Activated naive CD4-positive, alpha-beta T cell treated with anti-CD3 and anti-CD28 coated beads, Interleukin-2, amount 50 U/mL, for 24 hours (primary cell): ENCODE data around the gene DNAJC18.
"Not testable (repeated sequence)": the region's sequence is repeated elsewhere in the genome, so short reads cannot be mapped to it uniquely, and the experiment has no call there.

ENCODE experiments used
- H3K27ac Mint-ChIP-seq: one replicate; pipeline ENCODE4 v1.8.0; 2021; ENCODE audit warnings: mild to moderate bottlenecking, mixed read lengths
- H3K27me3 Mint-ChIP-seq: one replicate; pipeline ENCODE4 v1.8.0; 2021; ENCODE audit warnings: mixed read lengths
- H3K36me3 Mint-ChIP-seq: one replicate; pipeline ENCODE4 v1.8.0; 2021; ENCODE audit warnings: mixed read lengths
- H3K4me1 Mint-ChIP-seq: one replicate; pipeline ENCODE4 v1.8.0; 2021; ENCODE audit warnings: mixed read lengths
- H3K4me3 Mint-ChIP-seq: one replicate; pipeline ENCODE4 v1.8.0; 2021; ENCODE audit warnings: mild to moderate bottlenecking, mixed read lengths
- H3K9me3 Mint-ChIP-seq: one replicate; pipeline ENCODE4 v1.8.0; 2021; ENCODE audit warnings: mixed read lengths

The DNAJC18 gene

DNA sequence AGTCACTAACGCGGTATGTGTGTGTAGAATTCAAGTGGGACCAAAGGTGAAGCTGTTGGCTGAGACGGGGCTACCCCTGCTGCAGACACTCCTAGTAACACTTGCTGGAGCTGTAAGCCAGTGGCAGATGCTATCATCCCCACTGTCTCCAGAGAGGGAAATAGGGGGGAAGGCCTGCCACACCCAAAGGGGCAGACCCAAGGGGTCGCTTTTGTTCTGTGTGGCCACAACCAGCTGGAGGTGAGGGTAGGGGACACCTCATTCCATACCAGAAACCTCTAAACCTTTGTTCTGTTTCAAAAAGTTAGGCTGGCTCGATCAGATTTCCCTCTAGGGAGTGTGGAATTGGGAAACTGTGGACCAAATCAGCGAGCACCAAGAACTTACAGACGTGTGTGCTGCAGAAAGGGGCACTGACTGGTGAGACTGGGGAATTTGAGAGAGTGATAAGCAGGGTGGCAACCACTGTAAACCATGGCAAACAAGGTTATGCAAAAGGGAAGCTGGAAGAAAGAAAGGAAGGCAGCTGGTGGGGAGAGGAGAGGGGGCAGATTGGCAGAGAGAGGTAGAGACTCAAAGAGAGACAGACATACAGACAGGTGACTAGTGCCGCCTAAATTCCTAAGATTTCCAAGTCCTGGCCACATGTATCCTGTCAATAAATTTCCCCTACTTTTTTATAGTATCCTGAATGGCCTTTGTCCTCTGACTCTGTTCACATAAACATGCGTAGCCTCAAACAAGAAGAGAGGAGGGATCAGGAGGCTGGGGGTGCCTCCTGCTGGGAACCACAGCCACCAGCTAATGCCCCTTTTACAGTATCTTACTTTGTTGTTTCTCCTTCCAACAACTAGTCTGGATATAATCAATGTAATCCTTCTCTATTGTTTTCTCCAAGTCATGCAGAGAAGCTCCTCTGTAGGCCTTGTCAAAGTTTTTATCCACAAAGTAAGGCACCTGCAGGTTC lies 19.8 kb downstream of the DNAJC18 start:
- Mint-ChIP-seq H3K4me3 (no peak overlapping the region), H3K36me3 (peaks cover 5% of the 10 kb centered on the region), H3K4me1 (peaks cover 28% of the 10 kb centered on the region), H3K9me3 (no peaks in the 10 kb centered on the region), H3K27me3 (no peaks in the 10 kb centered on the region), H3K27ac (no peak overlapping the region)

DNA sequence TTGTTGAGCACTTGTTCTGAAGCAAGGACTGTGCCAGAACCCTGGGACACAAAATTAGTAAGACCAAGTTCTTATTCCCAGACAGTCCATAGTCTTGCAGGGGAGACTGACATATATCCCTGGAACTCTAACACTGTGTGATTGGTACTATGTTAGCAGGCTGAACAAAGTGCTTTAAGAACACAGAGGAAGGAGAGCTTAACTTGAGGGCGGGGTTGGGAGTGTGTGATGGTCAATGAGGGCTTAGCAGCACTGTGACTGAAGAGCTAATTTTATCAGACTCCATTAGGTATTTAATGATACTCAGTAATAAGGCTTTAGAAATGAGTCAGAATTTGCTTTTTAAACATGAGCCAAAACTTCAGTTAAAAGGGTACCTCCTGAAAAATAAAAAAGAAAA lies 20.5 kb downstream of the DNAJC18 start:
- Mint-ChIP-seq H3K36me3 (peaks cover 5% of the 10 kb centered on the region), H3K27ac (no peak overlapping the region), H3K4me1 (peaks cover 36% of the 10 kb centered on the region), H3K4me3 (no peak overlapping the region), H3K9me3 (no peaks in the 10 kb centered on the region), H3K27me3 (no peaks in the 10 kb centered on the region)

DNA sequence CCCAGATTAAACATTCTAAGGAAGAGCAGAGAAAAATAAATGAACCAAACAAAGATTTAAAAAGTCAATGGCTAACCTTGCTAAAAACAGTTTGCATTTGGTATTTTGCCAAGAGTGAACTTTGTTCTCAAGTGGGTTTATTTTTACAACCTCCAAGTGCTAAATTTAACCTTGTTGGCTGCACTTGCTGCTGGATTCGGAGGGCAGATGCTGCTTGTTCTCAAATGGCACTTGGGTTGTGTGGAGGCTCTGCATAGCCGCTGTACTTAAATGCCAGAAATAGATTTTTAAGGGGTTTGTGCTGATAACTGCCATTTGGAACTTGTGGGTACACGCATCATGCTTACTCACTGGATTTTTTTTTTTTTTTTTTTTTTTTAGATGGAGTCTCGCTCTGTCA lies 22.1 kb downstream of the DNAJC18 start:
- Mint-ChIP-seq H3K36me3 (peaks cover under 1% of the 10 kb centered on the region), H3K4me3 (no peak overlapping the region), H3K27me3 (no peaks in the 10 kb centered on the region), H3K27ac (no peak overlapping the region), H3K4me1 (peaks cover 37% of the 10 kb centered on the region), H3K9me3 (no peaks in the 10 kb centered on the region)

DNA sequence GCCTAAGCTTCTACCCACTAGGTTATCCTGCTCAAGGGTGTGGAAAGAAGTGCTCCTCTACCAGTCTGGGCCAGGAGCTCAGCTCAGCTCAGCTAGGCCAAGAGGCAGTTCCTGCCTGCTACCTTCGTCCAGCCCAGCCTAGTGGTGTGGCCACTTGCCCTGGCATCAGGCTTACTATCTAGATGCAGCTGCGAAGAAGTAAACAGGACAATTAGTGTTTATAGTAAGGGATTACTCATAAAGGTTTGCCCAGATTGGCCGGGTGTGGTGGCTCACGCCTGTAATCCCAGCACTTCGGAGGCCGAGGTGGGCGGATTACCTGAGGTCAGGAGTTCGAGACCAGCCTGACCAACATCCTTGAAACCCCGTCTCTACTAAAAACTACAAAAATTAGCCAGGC lies 22.7 kb downstream of the DNAJC18 start:
- no peak overlapping the region for H3K4me3 Mint-ChIP-seq
- no peaks in the 10 kb centered on the region for H3K36me3 Mint-ChIP-seq
- H3K9me3 Mint-ChIP-seq: no peaks in the 10 kb centered on the region
- H3K27me3 Mint-ChIP-seq: no peaks in the 10 kb centered on the region
- H3K27ac Mint-ChIP-seq: peak overlapping the region; percentile 61
- H3K4me1 Mint-ChIP-seq: peaks cover 34% of the 10 kb centered on the region

DNA sequence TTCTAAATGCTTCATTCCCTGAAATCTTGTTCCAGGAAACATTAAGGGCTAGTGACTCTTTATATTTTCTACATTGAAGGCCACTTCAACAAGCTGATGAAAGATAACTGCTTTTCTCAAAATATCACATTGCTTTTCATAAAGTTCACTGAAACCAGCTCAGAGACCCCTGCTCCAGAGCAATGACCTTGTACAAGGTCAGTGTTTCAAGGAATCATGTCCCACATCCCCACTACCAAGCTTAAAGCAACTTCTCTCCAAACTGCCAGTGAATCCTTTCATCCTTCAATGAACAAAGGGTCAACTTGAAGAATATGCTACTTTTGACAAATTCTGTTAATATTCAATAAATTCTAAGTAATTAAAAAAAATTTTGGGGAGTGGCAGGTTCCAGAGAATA lies 23.5 kb downstream of the DNAJC18 start:
- Mint-ChIP-seq H3K36me3 (no peaks in the 10 kb centered on the region), H3K9me3 (no peaks in the 10 kb centered on the region), H3K27me3 (no peaks in the 10 kb centered on the region), H3K27ac (peak overlapping the region; percentile 77), H3K4me3 (peak overlapping the region; percentile 51), H3K4me1 (peaks cover 34% of the 10 kb centered on the region)

DNA sequence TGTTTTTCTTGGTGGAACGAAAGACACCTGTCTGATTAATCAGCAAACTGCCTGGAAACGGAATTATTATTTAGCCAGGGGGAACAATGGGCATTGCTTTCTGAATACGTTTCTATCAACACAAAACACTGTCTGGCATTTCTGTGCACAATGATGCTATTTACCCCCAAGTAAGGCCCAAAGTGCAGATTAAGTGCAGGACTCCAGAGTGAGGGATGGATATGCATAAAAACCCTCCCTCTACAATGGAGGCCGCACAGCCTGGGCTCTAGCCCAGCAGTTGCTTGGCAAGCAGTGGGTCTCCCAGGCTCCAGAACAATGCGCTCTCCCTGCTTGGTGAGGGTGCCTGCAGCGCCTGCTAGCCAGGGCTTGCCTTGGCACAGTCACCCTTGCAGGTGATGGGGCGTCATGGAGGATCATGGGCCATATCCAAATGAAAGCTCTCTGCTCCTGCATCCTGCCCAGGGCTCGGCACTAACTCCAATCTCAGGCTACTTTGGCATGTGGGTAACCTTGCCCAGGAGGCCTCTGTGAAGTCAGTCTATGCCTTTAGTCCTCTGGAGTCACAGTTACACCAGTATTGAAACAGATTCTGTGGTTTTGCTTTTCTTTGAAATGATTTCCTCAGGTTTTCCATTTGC lies 24.0 kb downstream of the DNAJC18 start:
- Mint-ChIP-seq H3K4me3 (peak overlapping the region; percentile 66), H3K27ac (peak overlapping the region; percentile 79), H3K27me3 (no peaks in the 10 kb centered on the region), H3K4me1 (peaks cover 34% of the 10 kb centered on the region), H3K9me3 (no peaks in the 10 kb centered on the region), H3K36me3 (no peaks in the 10 kb centered on the region)

DNA sequence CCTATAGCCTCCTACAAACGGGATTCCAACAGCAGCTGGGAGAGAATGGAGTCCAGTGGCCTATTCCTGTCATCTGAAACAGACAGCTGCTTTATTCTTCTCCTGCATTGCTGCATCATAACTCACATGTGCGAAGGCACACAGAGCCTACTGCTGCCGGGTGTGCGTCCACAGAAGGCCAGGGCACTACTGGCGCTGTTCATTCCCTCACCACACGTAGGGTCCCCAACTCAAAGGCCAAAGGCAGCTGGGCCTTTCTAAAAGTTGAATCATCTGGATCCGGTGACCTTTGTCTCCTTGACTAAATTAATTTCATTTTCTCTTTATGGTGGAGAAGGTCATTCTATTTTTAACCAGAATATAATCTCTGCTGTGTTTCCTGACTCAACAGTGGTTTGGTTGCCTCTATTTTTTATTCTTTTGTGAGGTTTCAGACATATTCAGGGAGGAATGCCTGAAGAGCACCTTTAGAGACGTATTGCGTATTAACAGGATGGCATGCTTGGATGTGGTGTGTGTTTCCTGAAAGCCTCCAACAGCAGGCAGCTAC lies 24.7 kb downstream of the DNAJC18 start:
- Mint-ChIP-seq H3K4me1 (peaks cover 34% of the 10 kb centered on the region), H3K27ac (peak overlapping the region; percentile 79), H3K4me3 (peak overlapping the region; percentile 66), H3K27me3 (no peaks in the 10 kb centered on the region), H3K9me3 (no peaks in the 10 kb centered on the region), H3K36me3 (no peaks in the 10 kb centered on the region)

DNA sequence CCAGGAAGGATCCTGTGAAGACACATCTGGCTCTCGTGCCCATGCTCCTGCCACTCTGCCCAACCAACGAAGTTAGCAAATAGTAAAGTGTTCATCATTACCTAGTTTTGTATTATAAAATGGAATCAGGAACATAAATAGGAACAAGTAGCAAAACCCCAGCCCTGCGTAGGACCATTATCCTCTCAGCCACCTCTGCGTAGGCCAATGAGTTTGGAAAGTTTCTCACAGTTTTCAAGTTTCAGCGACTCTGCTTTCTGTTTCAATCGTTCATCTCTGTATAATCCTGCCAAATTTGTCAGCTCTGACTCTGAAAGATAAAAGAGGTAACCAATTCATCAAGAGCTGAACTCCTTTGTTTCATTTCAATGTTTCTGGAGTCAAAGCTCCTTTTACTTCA lies 25.4 kb downstream of the DNAJC18 start:
- Mint-ChIP-seq H3K36me3 (no peaks in the 10 kb centered on the region), H3K4me1 (peaks cover 34% of the 10 kb centered on the region), H3K9me3 (no peaks in the 10 kb centered on the region), H3K27me3 (no peaks in the 10 kb centered on the region), H3K4me3 (peak overlapping the region; percentile 23), H3K27ac (peak overlapping the region; percentile 37)

DNA sequence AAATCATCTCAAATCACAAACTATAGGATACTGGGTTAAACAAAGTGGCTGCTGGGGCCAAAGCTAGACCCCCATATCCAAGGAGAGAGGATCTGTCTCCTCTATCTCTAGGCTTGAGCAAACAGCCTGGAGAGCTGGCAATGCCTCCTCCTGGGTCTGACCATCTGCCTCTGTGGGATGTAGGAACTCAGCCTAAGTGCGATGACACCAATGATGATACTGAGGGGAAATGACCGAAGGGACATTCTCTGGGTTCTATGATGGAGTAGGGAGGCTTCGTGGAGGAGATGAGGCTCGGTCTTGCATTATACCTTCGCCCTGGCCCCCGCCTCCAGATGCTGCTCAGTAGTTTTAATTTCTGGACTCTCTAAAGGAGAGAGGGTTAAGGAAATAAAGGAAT lies 26.2 kb downstream of the DNAJC18 start:
- Mint-ChIP-seq H3K9me3 (no peaks in the 10 kb centered on the region), H3K27ac (no peak overlapping the region), H3K27me3 (no peaks in the 10 kb centered on the region), H3K4me3 (no peak overlapping the region), H3K36me3 (no peaks in the 10 kb centered on the region), H3K4me1 (peaks cover 34% of the 10 kb centered on the region)

DNA sequence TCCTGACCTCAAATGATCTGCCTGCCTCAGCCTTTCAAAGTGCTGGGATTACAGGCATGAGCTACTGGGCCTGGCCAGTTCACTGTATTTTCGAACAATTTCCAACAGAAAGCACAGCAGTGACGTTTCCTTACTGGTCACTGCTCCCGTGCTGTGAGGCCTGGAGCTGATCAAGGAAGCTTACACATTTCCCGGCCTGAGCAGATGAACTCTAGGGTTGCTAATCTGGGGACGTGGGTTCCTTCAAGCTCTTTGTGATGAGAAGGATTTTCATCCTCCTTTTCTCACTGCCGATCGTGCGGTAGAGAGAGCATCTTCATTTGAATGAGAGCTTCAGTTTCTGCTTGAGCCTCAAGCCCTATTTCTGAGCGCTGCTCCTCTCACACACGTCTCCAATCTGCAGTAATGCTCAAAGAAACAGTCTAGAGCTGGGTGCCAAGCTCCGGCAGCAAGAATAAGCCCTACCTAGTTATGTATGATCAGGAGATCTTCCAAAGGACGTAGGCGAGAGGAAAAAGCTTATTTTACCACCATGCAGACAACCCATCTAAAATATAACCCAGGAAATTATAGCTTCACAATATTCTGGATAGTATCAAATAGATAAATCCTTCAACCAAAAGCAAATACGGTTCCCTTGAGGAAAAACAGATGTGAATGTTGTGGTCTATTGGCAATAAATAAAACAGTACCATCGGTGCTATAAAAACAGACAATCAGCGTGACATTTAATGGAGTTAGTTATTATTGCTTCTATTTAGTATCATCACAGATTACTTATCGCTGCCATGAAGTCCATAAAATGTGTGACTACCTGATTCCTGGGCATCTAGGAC lies 28.1 kb downstream of the DNAJC18 start:
- H3K27me3 Mint-ChIP-seq: no peaks in the 10 kb centered on the region
- no peak overlapping the region for H3K27ac Mint-ChIP-seq
- H3K4me1 Mint-ChIP-seq: peaks cover 39% of the 10 kb centered on the region
- H3K9me3 Mint-ChIP-seq: no peaks in the 10 kb centered on the region
- no peaks in the 10 kb centered on the region for H3K36me3 Mint-ChIP-seq
- H3K4me3 Mint-ChIP-seq: no peak overlapping the region

DNA sequence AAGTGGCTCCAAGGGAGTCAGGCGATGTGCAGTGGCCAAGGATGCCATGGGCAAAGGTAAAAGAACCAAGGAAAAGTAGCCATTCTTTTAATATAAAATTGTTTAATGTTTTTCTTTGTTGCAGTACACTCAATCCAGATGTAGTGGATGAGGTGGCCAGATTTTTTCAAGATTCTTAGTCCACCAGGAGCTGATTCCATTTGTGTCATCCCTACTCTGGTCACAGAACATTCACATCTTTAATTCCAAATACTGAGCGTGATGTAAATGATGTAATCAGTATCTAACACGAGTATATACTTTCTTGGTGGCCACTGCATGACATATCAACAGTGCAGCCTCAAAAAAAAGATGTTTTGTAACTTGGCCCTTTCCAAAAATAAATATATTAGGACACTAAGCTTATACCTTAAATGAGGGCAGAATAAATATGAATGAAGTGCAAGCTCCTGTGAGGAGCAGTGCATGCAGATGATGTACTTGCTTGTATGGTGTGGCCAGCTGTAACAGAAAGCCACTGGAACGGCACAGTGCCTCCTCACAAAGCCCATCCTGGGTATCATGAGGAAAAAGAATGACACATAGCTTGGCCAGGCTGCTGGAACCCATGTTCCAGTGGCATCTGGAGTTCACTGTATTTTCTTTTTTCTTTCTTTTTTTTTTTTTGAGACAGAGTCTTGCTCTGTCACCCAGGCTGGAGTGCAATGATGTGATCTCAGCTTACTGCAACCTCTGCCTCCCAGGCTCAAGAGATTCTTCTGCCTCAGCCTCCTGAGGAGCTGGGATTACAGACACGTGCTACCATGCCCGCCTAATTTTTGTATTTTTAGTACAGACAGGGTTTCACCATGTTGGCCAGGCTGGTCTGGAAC lies 29.0 kb downstream of the DNAJC18 start:
- peaks cover 30% of the 10 kb centered on the region for H3K4me1 Mint-ChIP-seq
- no peaks in the 10 kb centered on the region for H3K27me3 Mint-ChIP-seq
- no peak overlapping the region for H3K27ac Mint-ChIP-seq
- H3K4me3 Mint-ChIP-seq: no peak overlapping the region
- no peaks in the 10 kb centered on the region for H3K9me3 Mint-ChIP-seq
- H3K36me3 Mint-ChIP-seq: no peaks in the 10 kb centered on the region

DNA sequence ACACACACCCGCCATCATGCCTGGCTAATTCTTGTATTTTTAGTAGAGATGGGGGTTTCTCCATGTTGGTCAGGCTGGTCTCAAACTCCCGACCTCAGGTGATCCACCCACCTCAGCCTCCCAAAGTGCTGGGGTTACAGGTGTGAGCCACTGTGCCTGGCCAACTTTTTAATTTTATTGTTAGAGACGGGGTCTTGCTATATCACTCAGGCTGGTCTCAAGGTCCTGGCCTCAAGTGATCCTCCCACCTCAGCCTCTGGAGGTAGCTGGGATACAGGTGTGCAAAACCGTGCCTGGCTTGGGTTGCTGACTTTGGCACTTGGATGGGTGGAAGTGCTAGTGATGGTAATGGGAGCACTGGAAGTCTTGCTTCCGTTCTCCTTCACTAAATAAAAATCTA lies 30.2 kb downstream of the DNAJC18 start:
- not testable (repeated sequence) for H3K4me3 Mint-ChIP-seq, H3K36me3 Mint-ChIP-seq, H3K9me3 Mint-ChIP-seq, H3K27ac Mint-ChIP-seq, H3K27me3 Mint-ChIP-seq
- peaks cover 24% of the 10 kb centered on the region for H3K4me1 Mint-ChIP-seq

DNA sequence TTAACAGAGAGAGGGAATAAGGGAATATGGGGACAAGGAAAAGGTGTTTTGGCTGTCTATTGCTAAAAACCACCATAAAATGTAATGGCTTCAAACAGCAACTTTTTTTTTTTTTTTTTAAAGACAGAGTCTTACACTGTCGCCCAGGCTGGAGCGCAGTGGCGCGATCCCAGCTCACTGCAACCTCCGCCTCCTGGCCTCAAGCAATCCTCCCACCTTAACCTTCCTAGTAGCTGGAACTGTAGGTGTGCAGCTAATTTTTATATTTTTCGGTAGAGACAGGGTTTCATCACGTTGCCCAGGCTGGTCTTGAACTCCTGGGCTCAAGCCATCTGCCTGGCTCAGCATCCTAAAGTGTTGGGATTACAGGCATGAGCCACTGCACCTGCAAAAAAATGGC lies 31.1 kb downstream of the DNAJC18 start:
- Mint-ChIP-seq H3K27ac (peak overlapping the region; percentile 75), H3K4me3 (no peak overlapping the region), H3K9me3 (no peaks in the 10 kb centered on the region), H3K36me3 (no peaks in the 10 kb centered on the region), H3K4me1 (peaks cover 25% of the 10 kb centered on the region), H3K27me3 (no peaks in the 10 kb centered on the region)

DNA sequence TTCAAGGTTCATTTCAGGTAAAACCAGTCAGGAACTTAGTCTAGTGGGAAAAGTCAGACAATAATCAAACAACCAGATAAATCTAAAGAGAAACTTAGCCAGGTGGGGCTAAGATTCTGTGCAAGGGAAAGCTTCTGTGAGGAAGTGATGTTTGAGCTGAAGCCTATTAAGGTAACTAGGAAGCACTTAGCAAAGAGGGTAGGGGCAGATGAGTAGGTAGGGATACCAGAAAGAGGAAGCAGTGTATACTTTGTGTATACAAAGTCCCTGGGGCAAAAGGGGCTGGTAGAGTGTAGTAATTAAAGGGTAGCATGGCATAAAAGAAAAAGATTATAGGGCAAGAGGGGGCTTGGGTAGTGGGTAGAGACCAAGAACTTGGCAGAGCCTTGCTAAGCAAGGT lies 31.8 kb downstream of the DNAJC18 start:
- H3K27me3 Mint-ChIP-seq: no peaks in the 10 kb centered on the region
- peaks cover 32% of the 10 kb centered on the region for H3K4me1 Mint-ChIP-seq
- peak overlapping the region; percentile 43 for H3K27ac Mint-ChIP-seq
- no peaks in the 10 kb centered on the region for H3K9me3 Mint-ChIP-seq
- H3K36me3 Mint-ChIP-seq: no peaks in the 10 kb centered on the region
- no peak overlapping the region for H3K4me3 Mint-ChIP-seq

DNA sequence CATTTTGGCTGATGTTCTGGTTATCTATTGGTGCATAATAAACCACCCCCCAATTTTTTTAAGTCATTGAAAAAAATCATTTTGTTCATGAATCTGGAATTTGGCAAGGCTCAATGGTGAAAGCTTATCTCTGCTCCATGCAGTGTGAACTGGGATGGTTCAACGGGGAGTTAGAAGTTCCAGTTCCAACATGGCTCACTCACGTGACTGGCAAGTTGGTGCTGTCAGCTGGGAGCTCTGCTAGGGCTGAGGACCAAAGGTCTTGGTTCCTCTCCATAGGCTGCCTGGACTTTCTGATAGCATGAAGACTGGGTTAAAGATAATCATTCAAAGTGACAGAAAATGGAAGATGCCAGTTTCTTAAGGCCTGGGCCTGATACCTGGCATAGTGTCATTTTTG lies 32.4 kb downstream of the DNAJC18 start:
- Mint-ChIP-seq H3K4me1 (peaks cover 34% of the 10 kb centered on the region), H3K36me3 (no peaks in the 10 kb centered on the region), H3K4me3 (no peak overlapping the region), H3K27ac (no peak overlapping the region), H3K27me3 (no peaks in the 10 kb centered on the region), H3K9me3 (no peaks in the 10 kb centered on the region)
